GM12878 (cell line): ENCODE data around the gene RFLNA. TPM values are rescaled to one million over a fixed set of nuclear protein-coding genes. Genes with fewer than 3 reads are reported as not detected.
A peak's percentile ranks its signal among the peaks of the same experiment; 100 is the strongest.

Source experiments
- ATAC-seq: fragments of 200-7000 bp; cut with Tn5 transposase; 3 replicates; pipeline ENCODE4 v1.9.1; 2020; ENCODE audit warnings: mild to moderate bottlenecking, moderate library complexity
- BruUV-seq: library from RNA; stranded (reverse); fragments of 400-500 nt; replicated peaks from 2 replicates; lab custom pipeline; 2021; lab: Mats Ljungman, UMichigan
- CTCF ChIA-PET: fragments of 300-600 bp; sonication (Branson Sonifier 250); formaldehyde crosslinking; extraction: SDS; loops from one replicate; lab custom pipeline; 2021; ENCODE audit warnings: inconsistent platforms; lab: Yijun Ruan, JAX
- POLR2A ChIA-PET: fragments of 350-600 bp; formaldehyde crosslinking; extraction: SDS; loops from one replicate; lab custom pipeline; 2021; ENCODE audit warnings: inconsistent platforms; lab: Charles Lee
- RAD21 ChIA-PET: fragments of 300-600 bp; sonication (Branson Sonifier 250); formaldehyde crosslinking; loops from one replicate; lab custom pipeline; 2023; ENCODE audit warnings: antibody characterized with exemption; ENCODE audit not compliant: unreplicated experiment; lab: Charles Lee
- SMC1A ChIA-PET: fragments of 300-600 bp; sonication (Branson Sonifier 250); formaldehyde crosslinking; loops from one replicate; lab custom pipeline; 2023; ENCODE audit not compliant: unreplicated experiment, uncharacterized antibody; lab: Charles Lee
- DNase-seq: peaks from one replicate; pipeline ENCODE4 v3.0.0-alpha.2; 2011; ENCODE audit warnings: low read depth, low spot score
- FAIRE-seq: peaks from 3 replicates; lab custom pipeline; 2011; peaks lifted over from hg19 to GRCh38; lab: Jason Lieb, UNC
- H2AFZ ChIP-seq: 2 replicates; pipeline ENCODE4 v1.6.0; 2011; ENCODE audit warnings: low read depth, low read length, control low read depth; ENCODE audit not compliant: control insufficient read depth
- H3K27ac ChIP-seq: 2 replicates; pipeline ENCODE4 v1.5.1; 2011; ENCODE audit warnings: control low read depth; ENCODE audit not compliant: control insufficient read depth, insufficient read depth
- H3K27me3 ChIP-seq, 2 experiments: replicated peaks in 1 of 2; 2 replicates each; pipeline versions ENCODE4 v1.6.0 to v1.6.1; 2011; ENCODE audit warnings: low read length in 1 of 2; ENCODE audit not compliant: control insufficient read depth in 2 of 2, insufficient read depth in 2 of 2
- H3K36me3 ChIP-seq, 2 experiments: 2 replicates each; pipeline ENCODE4 v1.5.1; 2011; ENCODE audit warnings: low read length in 1 of 2; ENCODE audit not compliant: control insufficient read depth in 2 of 2, insufficient read depth in 2 of 2
- H3K4me1 ChIP-seq: 2 replicates; pipeline ENCODE4 v1.6.1; 2011; ENCODE audit warnings: mild to moderate bottlenecking, low read length, moderate library complexity, mixed read lengths; ENCODE audit not compliant: control insufficient read depth, insufficient read depth
- H3K4me2 ChIP-seq: 2 replicates; pipeline ENCODE4 v1.6.0; 2011; ENCODE audit warnings: control low read depth; ENCODE audit not compliant: control insufficient read depth, insufficient read depth
- H3K4me3 ChIP-seq: fragments of 200-600 bp; sonication (generic); 2 replicates; pipeline ENCODE4 v1.5.1; 2016
- H3K79me2 ChIP-seq: 2 replicates; pipeline ENCODE4 v1.6.0; 2011; ENCODE audit warnings: low read length; ENCODE audit not compliant: control insufficient read depth, insufficient read depth
- H3K9ac ChIP-seq: 2 replicates; pipeline ENCODE4 v1.8.0; 2011; ENCODE audit warnings: low read length, control low read depth, mixed read lengths; ENCODE audit not compliant: control insufficient read depth, insufficient read depth
- H3K9me3 ChIP-seq: replicated peaks from 3 replicates; pipeline ENCODE4 v1.5.1; 2011; ENCODE audit warnings: mild to moderate bottlenecking, low read length; ENCODE audit not compliant: control insufficient read depth, insufficient read depth
- H4K20me1 ChIP-seq: 2 replicates; pipeline ENCODE4 v1.6.0; 2011; ENCODE audit not compliant: control insufficient read depth, insufficient read depth
- BMI1 ChIP-seq: fragments of 450-650 bp; IDR thresholded peaks from 2 replicates; pipeline ENCODE4 v1.6.1; 2016; ENCODE audit warnings: mild to moderate bottlenecking, moderate library complexity, borderline replicate concordance
- EGR1 ChIP-seq, 2 experiments: IDR thresholded peaks; 1 replicate in 1 of 2; 2 replicates in 1 of 2; pipeline ENCODE4 v1.6.1; 2011 to 2012; ENCODE audit warnings: low read depth in 2 of 2, low read length in 2 of 2, borderline replicate concordance in 1 of 2, mild to moderate bottlenecking in 1 of 2, moderate library complexity in 1 of 2
- HDAC6 ChIP-seq: fragments of 200-600 bp; sonication (generic); IDR thresholded peaks from one replicate; pipeline ENCODE4 v1.8.0; 2017; ENCODE audit warnings: antibody characterized with exemption; ENCODE audit not compliant: unreplicated experiment
- JUNB ChIP-seq: IDR thresholded peaks from 2 replicates; pipeline ENCODE4 v1.6.1; 2016; ENCODE audit warnings: antibody characterized with exemption, mild to moderate bottlenecking
- MYC ChIP-seq: IDR thresholded peaks from 2 replicates; pipeline ENCODE4 v1.6.1; 2011; ENCODE audit warnings: mild to moderate bottlenecking, low read length, moderate library complexity, inconsistent platforms; ENCODE audit not compliant: insufficient read depth, insufficient replicate concordance, insufficient read length, severe bottlenecking
- NR2F1 ChIP-seq: fragments of 450-650 bp; conservative IDR thresholded peaks from 2 replicates; pipeline ENCODE4 v1.6.1; 2017; ENCODE audit warnings: mild to moderate bottlenecking
- PAX8 ChIP-seq: fragments of 450-650 bp; IDR thresholded peaks from 2 replicates; pipeline ENCODE4 v1.6.1; 2017; ENCODE audit warnings: mild to moderate bottlenecking, moderate library complexity
- POLR2AphosphoS5 ChIP-seq: IDR thresholded peaks from 2 replicates; pipeline ENCODE4 v1.6.1; 2011; ENCODE audit warnings: mild to moderate bottlenecking, low read length, inconsistent platforms
- TCF12 ChIP-seq: IDR thresholded peaks from 2 replicates; pipeline ENCODE4 v1.6.1; 2011; ENCODE audit warnings: low read depth, mild to moderate bottlenecking, low read length
- WGBS: methylation state at CpG from one replicate; pipeline ENCODE4 v1.1.6; 2016; ENCODE audit warnings: low lambda C conversion rate; ENCODE audit not compliant: insufficient replicate concordance, insufficient coverage; ENCODE audit errors: missing lambda C conversion rate; 5-methylcytosine and 5-hydroxymethylcytosine counted together
- in situ Hi-C: fragments of 300-500 bp; cut with MboI; formaldehyde crosslinking; loops from 9 replicates; pipeline ENCODE4 v1.14.3; 2018; ENCODE audit warnings: mixed read lengths
- intact Hi-C: fragments of 100-400 bp; cut with micrococcal nuclease; formaldehyde crosslinking; loops from one replicate; pipeline ENCODE4 v1.14.2; 2022; ENCODE audit not compliant: unreplicated experiment
- polyA plus RNA-seq, 11 experiments: library from polyadenylated mRNA; depleted of rRNA in 4 of 11; unstranded in 6 of 11; stranded (reverse) in 5 of 11; fragments of >200 nt; fragmentation: Nextera tagmentation in 4 of 11; fragmentation: Illumina TruSeq in 1 of 11; extraction: Ambion mirVana in 4 of 11; extraction: Trizol in 1 of 11; gene quantifications; 1 replicate in 1 of 11; 2 replicates in 10 of 11; pipeline versions ENCODE4 v1.2.1 to v1.2.3, GENCODE V29; 2011 to 2016; ENCODE audit warnings: inconsistent platforms in 2 of 11, missing spikeins in 2 of 11, low read depth in 1 of 11
- total RNA-seq, 4 experiments: library from RNA; depleted of rRNA in 3 of 4; stranded (reverse); fragments of >200 nt in 3 of 4; fragmentation: Illumina TruSeq in 1 of 4; extraction: Trizol in 1 of 4; gene quantifications; 2 replicates each; pipeline versions ENCODE4 v1.2.1 to v1.2.3, GENCODE V29; 2013 to 2021
- TF ChIP-seq, protein P1 (sequence below): fragments of 450-650 bp; IDR thresholded peaks from 2 replicates; pipeline ENCODE4 v1.6.1; 2017; ENCODE audit warnings: borderline replicate concordance
- TF ChIP-seq, protein P2 (sequence below): IDR thresholded peaks from 2 replicates; pipeline ENCODE4 v1.6.1; 2011; ENCODE audit warnings: borderline replicate concordance, low read depth, mild to moderate bottlenecking, moderate library complexity, low read length; ENCODE audit not compliant: insufficient read depth, poor library complexity, severe bottlenecking

Gene RFLNA
- total and polyA plus RNA-seq, 10 of the 15 experiments (the other 5 are each of a cell fraction or from before 2014, with no cell fraction given) = 0.08 TPM; not detected in 9

DNA sequence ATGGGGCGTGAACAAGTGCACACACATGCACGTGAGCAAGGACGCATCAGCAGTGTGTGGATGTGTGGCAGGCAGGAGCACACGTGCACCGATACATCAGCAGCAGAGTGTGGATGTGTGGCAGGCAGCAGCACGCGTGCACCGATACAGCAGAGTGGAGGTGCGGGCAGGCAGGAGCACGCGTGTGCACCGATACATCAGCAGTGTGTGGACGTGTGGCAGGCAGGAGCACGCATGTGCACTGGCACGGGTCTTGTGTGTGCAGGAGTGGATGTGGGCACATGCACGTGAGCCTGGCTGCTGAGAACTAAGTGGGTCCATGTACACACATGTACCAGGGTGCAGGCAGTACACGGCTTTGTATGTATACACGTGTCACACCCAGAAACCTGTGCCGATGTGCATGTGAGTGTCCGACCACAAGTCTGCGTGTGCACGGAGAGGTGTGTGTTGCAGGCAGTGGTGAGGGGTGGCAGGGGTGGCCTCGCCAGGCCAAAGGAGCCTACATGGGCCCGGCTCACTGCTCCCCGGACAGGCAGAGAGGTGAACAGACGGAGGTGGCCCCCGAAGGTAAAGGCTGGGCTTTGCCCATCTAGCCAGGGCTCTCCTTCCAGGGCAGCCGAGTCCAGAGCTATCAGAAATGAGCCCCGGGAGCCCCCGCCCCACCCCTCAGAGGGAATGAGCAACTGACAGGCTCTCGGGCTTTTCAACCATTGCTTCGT is 53.9 kb downstream of the RFLNA start:
- DNase-seq (no peak), ATAC-seq (no peak), FAIRE-seq (no peak)
- Histone ChIP-seq H3K4me1 (no peaks in the 10 kb centered on the region), H3K4me3 (no peak overlapping the region), H3K27ac (no peak overlapping the region), H2AFZ (no peak overlapping the region), H3K4me2 (no peak overlapping the region), H4K20me1 (no peaks in the 10 kb centered on the region), H3K36me3 (peaks cover 33 to 37% of the 10 kb centered on the region in 2 experiments), H3K9ac (no peak overlapping the region), H3K27me3 (no peaks in the 10 kb centered on the region), H3K79me2 (no peaks in the 10 kb centered on the region), H3K9me3 (no peaks in the 10 kb centered on the region)
- TF ChIP-seq, protein P1, sequence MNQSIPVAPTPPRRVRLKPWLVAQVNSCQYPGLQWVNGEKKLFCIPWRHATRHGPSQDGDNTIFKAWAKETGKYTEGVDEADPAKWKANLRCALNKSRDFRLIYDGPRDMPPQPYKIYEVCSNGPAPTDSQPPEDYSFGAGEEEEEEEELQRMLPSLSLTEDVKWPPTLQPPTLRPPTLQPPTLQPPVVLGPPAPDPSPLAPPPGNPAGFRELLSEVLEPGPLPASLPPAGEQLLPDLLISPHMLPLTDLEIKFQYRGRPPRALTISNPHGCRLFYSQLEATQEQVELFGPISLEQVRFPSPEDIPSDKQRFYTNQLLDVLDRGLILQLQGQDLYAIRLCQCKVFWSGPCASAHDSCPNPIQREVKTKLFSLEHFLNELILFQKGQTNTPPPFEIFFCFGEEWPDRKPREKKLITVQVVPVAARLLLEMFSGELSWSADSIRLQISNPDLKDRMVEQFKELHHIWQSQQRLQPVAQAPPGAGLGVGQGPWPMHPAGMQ = no peak
- TF ChIP-seq HDAC6 = no peak
- TF ChIP-seq POLR2AphosphoS5 = peak; percentile 29; the same call in 1 of the 2 replicates
- no TSS peak for BruUV-seq
- ChIA-PET CTCF (interaction anchor here (0.6 to 0.9 kb wide), 4 partner anchors 32 to 419 kb away, joined by 3 to 5 read pairs (median 3); no protein-coding TSS in a partner anchor), POLR2A (interaction anchor here (0.6 kb wide), 1 partner anchor 285 kb away, joined by 5 read pairs; no protein-coding TSS in a partner anchor), RAD21 (no interaction called here), SMC1A (no interaction called here)
- in situ Hi-C loops (no loop called here), intact Hi-C loops (no loop called here)
- WGBS = 95% methylated on average over 27 of the region's 32 CpGs

DNA sequence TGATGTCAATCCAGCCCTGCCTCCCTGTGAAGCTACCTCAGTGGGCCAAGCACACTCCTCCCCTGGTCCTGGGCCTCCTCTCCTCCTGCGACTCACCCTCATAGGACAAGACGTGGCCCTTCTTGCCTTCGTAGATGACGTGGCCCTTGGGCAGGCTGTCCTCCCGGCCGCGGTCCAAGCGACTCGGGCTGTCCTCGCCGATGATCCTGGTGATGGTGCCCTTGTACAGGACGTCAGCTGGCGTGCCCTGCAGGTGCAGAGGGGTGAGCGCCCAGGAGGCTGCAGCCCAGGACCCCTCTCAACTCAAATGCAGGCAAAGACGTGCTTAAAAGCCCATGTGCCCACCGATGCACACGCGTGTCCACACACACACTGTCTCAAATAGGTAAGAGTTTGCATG is 55.6 kb downstream of the RFLNA start:
- FAIRE-seq = no peak
- in situ Hi-C loops (loop anchor here (25.0 kb wide), 1 partner anchor 412 kb away; no protein-coding TSS in a partner anchor), intact Hi-C loops (no loop called here)
- H2AFZ ChIP-seq = no peak overlapping the region
- DNase-seq = no peak
- H3K4me3 ChIP-seq = no peak overlapping the region
- ChIA-PET CTCF (no interaction called here), RAD21 (interaction anchor here (0.8 kb wide), 1 partner anchor 588 kb away, joined by 3 read pairs; no protein-coding TSS in a partner anchor), SMC1A (no interaction called here), POLR2A (no interaction called here)
- H3K27ac ChIP-seq = no peak overlapping the region
- H3K9ac ChIP-seq = no peak overlapping the region
- 96% methylated on average over 18 of the region's 18 CpGs for WGBS
- H3K27me3 ChIP-seq = no peaks in the 10 kb centered on the region
- no peaks in the 10 kb centered on the region for H3K79me2 ChIP-seq
- no peak for ATAC-seq
- H3K4me2 ChIP-seq = no peak overlapping the region
- H3K4me1 ChIP-seq = no peaks in the 10 kb centered on the region
- no peaks in the 10 kb centered on the region for H4K20me1 ChIP-seq
- H3K9me3 ChIP-seq = no peaks in the 10 kb centered on the region
- TF ChIP-seq, protein P1 = no peak
- TF ChIP-seq TCF12 = no peak
- TF ChIP-seq MYC = no peak
- no peak for TF ChIP-seq EGR1 (IDR thresholded peaks at IDR 0.05; ENCODE audit: borderline replicate concordance in 1 of 2, low read depth in 2 of 2, low read length in 2 of 2)
- no peak for TF ChIP-seq JUNB
- no peak for TF ChIP-seq BMI1
- TF ChIP-seq NR2F1 = no peak
- TF ChIP-seq, protein P2, sequence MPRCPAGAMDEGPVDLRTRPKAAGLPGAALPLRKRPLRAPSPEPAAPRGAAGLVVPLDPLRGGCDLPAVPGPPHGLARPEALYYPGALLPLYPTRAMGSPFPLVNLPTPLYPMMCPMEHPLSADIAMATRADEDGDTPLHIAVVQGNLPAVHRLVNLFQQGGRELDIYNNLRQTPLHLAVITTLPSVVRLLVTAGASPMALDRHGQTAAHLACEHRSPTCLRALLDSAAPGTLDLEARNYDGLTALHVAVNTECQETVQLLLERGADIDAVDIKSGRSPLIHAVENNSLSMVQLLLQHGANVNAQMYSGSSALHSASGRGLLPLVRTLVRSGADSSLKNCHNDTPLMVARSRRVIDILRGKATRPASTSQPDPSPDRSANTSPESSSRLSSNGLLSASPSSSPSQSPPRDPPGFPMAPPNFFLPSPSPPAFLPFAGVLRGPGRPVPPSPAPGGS = no peak
- no peak for TF ChIP-seq PAX8
- H3K36me3 ChIP-seq = peaks cover 26 to 42% of the 10 kb centered on the region in 2 experiments
- BruUV-seq = no TSS peak
